Bronchial epithelial cell (primary cell): ENCODE results near the gene CKAP5. TPM values are rescaled to one million over a fixed set of nuclear protein-coding genes. Genes with fewer than 3 reads are reported as not detected.

ENCODE experiments used
- DNase-seq: peaks from one replicate; pipeline ENCODE4 v3.0.0-alpha.2; 2010; ENCODE audit warnings: low read depth
- FAIRE-seq: peaks from 2 replicates; lab custom pipeline; 2011; peaks lifted over from hg19 to GRCh38; lab: Jason Lieb, UNC
- H3K27me3 ChIP-seq: 2 replicates; pipeline ENCODE4 v1.5.1; 2011; ENCODE audit warnings: low read length; ENCODE audit not compliant: control insufficient read depth, insufficient read depth
- H3K36me3 ChIP-seq: 2 replicates; pipeline ENCODE4 v1.5.1; 2011; ENCODE audit warnings: low read length; ENCODE audit not compliant: control insufficient read depth, insufficient read depth
- H3K4me3 ChIP-seq: 2 replicates; pipeline ENCODE4 v1.5.1; 2011; ENCODE audit warnings: mild to moderate bottlenecking, low read depth, low read length, control low read depth
- total RNA-seq: library from RNA; depleted of rRNA; stranded (reverse); fragments of >200 nt; gene quantifications from 2 replicates; pipeline ENCODE4 v1.2.1, GENCODE V29; 2014
- TF ChIP-seq, protein P1 (sequence below): IDR thresholded peaks from 2 replicates; pipeline ENCODE4 v1.5.1; 2011; ENCODE audit warnings: mild to moderate bottlenecking, moderate library complexity, low read length, control low read depth, inconsistent platforms; ENCODE audit not compliant: insufficient read depth, severe bottlenecking

Gene CKAP5
- total RNA-seq, 1 donor from 2014 or later = 41.6 TPM

GRCh38 chr11:46850829-46851380 lies 4.8 kb upstream of the CKAP5 start:
- no peaks in the 10 kb centered on the region for H3K36me3 ChIP-seq
- DNase-seq = no peak
- TF ChIP-seq, protein P1, sequence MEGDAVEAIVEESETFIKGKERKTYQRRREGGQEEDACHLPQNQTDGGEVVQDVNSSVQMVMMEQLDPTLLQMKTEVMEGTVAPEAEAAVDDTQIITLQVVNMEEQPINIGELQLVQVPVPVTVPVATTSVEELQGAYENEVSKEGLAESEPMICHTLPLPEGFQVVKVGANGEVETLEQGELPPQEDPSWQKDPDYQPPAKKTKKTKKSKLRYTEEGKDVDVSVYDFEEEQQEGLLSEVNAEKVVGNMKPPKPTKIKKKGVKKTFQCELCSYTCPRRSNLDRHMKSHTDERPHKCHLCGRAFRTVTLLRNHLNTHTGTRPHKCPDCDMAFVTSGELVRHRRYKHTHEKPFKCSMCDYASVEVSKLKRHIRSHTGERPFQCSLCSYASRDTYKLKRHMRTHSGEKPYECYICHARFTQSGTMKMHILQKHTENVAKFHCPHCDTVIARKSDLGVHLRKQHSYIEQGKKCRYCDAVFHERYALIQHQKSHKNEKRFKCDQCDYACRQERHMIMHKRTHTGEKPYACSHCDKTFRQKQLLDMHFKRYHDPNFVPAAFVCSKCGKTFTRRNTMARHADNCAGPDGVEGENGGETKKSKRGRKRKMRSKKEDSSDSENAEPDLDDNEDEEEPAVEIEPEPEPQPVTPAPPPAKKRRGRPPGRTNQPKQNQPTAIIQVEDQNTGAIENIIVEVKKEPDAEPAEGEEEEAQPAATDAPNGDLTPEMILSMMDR = no peak
- no peaks in the 10 kb centered on the region for H3K27me3 ChIP-seq
- no peak for FAIRE-seq
- no peak overlapping the region for H3K4me3 ChIP-seq

DNA sequence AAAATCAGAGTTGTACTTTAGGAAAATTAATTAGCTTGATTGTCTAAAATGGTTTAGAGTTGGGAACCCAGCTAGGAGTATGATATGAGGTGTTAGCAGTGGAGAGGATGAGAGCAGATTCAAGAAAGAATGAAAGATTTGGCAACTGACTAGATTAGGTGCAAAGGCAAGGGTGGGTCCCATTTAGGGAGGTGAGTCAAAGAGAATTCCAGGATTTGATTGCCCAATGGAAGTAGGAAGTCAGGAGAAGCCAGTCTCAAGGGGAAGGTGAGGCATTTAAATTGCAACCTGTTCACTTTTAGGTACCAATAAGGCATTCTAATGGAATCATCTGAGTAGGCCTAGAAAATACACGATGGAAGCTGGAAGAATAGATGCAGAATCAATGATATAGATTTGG lies 3.6 kb upstream of the CKAP5 start:
- Histone ChIP-seq H3K36me3 (no peaks in the 10 kb centered on the region), H3K4me3 (no peak overlapping the region), H3K27me3 (no peaks in the 10 kb centered on the region)
- peak; percentile 62 for DNase-seq
- no peak for FAIRE-seq
- TF ChIP-seq, protein P1 = no peak

- DNase-seq = no peak
- H3K4me3 ChIP-seq = peak overlapping the region; percentile 95
- H3K36me3 ChIP-seq = no peaks in the 10 kb centered on the region
- no peaks in the 10 kb centered on the region for H3K27me3 ChIP-seq
- TF ChIP-seq, protein P1 = no peak
- FAIRE-seq = no peak
Observed at GRCh38 chr11:46846510-46846830, 390 bp upstream of the CKAP5 start.

DNA sequence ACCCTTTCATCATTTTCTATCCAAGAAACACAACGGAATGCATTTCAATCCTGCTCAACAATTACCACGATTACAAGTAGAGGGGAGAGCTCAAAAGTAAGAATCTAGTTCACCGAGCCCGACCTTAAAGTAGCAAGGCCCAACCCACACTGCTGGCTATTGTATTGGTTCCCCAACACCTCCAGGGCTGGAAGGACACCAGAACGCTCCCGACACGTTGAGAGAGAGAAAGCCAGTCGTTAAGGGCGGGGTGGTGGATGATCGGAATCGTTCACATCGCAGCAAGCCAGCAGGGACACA lies 690 bp downstream of the CKAP5 start:
- no peaks in the 10 kb centered on the region for H3K36me3 ChIP-seq
- TF ChIP-seq, protein P1 = no peak
- FAIRE-seq = no peak
- H3K4me3 ChIP-seq = peak overlapping the region; percentile 95
- DNase-seq = peak; percentile 54
- no peaks in the 10 kb centered on the region for H3K27me3 ChIP-seq

DNA sequence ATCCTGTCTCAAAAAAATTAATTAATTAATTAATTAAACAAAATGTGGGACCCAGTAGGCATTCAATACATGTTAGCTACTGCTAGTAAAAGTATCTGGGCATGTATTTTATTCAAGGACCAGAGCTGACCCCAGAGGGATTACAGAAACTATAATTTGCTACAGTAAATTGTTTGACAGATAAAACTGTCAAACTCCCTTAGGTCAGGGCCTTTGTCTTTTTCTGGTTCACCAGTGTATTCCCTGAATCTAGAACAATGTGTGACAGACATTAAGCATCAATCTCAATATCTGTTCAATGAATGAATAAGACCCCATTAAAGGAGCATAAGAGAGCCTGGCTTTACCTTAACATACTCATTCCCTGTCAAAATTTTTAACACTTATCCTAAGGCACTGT lies 6.0 kb downstream of the CKAP5 start:
- FAIRE-seq = no peak
- TF ChIP-seq, protein P1 = no peak

DNA sequence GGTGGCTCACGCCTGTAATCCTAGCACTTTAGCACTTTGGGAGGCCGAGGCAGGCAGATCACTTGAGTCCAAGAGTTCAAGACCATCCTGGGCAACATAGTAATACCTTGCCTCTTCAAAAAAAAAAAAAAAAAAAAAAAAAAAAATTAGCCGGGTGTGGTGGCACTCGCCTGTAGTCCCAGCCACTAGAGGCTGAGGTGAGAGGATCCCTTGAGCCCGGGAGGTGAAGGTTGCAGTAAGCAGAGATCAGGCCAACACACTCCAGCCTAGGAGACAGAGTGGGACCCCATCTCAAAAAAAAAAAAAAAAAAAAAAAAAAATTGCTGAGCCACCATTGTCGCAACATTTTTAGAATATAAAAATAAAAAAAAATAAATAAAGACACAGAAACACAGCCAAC lies 7.6 kb downstream of the CKAP5 start:
- no peak overlapping the region for H3K4me3 ChIP-seq
- H3K36me3 ChIP-seq = no peaks in the 10 kb centered on the region
- TF ChIP-seq, protein P1 = no peak
- DNase-seq (no peak), FAIRE-seq (no peak)
- no peaks in the 10 kb centered on the region for H3K27me3 ChIP-seq

More for the DNA sequence above, 6.0 kb downstream of the CKAP5 start:
- DNase-seq = no peak
- H3K36me3 ChIP-seq = no peaks in the 10 kb centered on the region
- H3K27me3 ChIP-seq = no peaks in the 10 kb centered on the region
- no peak overlapping the region for H3K4me3 ChIP-seq
